Stimulated activated effector memory CD8-positive, alpha-beta T cell treated with anti-CD3 and anti-CD28 coated beads, Interleukin-12 subunit alpha, Interleukin-12 subunit beta, amount 100 ng/mL, for 72 hours (primary cell): ENCODE measurements around the gene SYPL2.

Source experiments
- ATAC-seq: fragments of 150-1000 bp; cut with Tn5 transposase; 2 replicates; pipeline ENCODE4 v1.10.0; 2021
- DNase-seq, 2 donors: peaks; one replicate each; pipeline ENCODE4 v3.0.0; 2021 to 2022; ENCODE audit warnings: low spot score in 2 of 2
- H3K27ac Mint-ChIP-seq: one replicate; pipeline ENCODE4 v1.8.0; 2022; ENCODE audit warnings: mild to moderate bottlenecking, mixed read lengths
- H3K36me3 Mint-ChIP-seq: one replicate; pipeline ENCODE4 v1.8.0; 2022; ENCODE audit warnings: mild to moderate bottlenecking, mixed read lengths
- H3K4me1 Mint-ChIP-seq: one replicate; pipeline ENCODE4 v1.8.0; 2022; ENCODE audit warnings: mixed read lengths
- H3K4me3 Mint-ChIP-seq: one replicate; pipeline ENCODE4 v1.8.0; 2022; ENCODE audit warnings: mild to moderate bottlenecking, mixed read lengths
- H3K9me3 Mint-ChIP-seq: one replicate; pipeline ENCODE4 v1.8.0; 2022; ENCODE audit warnings: mixed read lengths

Gene SYPL2

DNA sequence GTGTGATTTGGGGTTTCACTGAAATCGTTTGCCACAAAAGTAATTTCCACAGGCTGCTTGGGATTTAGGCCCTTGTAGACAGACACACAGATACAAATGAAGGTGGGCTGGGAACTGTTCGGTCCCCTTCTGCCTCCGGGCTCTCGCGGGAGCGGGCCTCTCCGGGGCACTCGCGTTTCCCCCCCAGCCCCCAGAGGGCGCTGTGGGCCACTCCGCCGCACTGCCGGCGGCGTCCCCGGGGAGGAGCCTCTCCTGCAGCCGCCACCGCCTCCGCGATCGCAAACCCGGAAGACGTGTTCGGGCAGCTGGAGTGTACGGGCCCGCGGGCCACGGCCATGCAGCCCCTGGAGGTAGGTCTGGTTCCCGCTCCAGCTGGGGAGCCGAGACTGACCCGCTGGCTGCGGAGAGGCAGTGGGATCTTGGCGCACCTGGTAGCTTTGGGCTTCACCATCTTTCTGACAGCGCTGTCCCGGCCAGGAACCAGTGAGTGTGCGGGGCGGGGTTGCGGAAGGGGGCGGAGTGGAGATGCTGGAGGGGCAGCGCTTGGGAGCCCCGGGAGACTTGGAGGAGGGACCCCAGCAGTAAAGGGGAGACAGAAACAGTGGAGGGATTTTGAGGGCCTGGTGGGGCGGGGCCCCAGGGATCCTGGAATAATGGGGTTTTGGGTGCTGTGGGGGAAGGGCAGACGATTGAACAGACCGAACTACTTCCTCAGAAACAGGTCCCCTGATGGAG is 27.6 kb downstream of the SYPL2 start, which contains the start of gene CYB561D1:
TSS of gene CYB561D1 (plus strand) at position 290 of the 735 bp plus-strand sequence. CDS start at position 336, 46 bp downstream.
- Mint-ChIP-seq H3K4me3 (peak within 1 kb of the TSS; percentile 97), H3K4me1 (peaks cover 38% of the 10 kb centered on the region), H3K9me3 (no peaks in the 10 kb centered on the region), H3K36me3 (peaks cover 29% of the 10 kb centered on the region), H3K27ac (peak within 1 kb of the TSS; percentile 87)
- DNase-seq (peak; percentile 96), ATAC-seq (peak; percentile 91)

DNA sequence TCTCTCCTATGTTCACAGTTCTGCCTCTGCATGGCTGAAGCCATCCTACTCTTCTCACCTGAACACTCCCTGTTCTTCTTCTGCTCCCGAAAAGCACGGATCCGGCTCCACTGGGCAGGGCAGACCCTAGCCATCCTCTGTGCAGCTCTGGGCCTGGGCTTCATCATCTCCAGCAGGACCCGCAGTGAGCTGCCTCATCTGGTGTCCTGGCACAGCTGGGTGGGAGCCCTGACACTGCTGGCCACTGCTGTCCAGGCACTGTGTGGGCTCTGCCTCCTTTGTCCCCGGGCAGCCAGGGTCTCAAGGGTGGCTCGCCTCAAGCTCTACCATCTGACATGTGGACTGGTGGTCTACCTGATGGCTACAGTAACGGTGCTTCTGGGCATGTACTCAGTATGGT is 29.4 kb downstream of the SYPL2 start:
- H3K27ac Mint-ChIP-seq: peak overlapping the region; percentile 87
- peaks cover 36% of the 10 kb centered on the region for H3K36me3 Mint-ChIP-seq
- no peak for ATAC-seq
- no peaks in the 10 kb centered on the region for H3K9me3 Mint-ChIP-seq
- DNase-seq: no peak
- peak overlapping the region; percentile 97 for H3K4me3 Mint-ChIP-seq
- peaks cover 52% of the 10 kb centered on the region for H3K4me1 Mint-ChIP-seq

DNA sequence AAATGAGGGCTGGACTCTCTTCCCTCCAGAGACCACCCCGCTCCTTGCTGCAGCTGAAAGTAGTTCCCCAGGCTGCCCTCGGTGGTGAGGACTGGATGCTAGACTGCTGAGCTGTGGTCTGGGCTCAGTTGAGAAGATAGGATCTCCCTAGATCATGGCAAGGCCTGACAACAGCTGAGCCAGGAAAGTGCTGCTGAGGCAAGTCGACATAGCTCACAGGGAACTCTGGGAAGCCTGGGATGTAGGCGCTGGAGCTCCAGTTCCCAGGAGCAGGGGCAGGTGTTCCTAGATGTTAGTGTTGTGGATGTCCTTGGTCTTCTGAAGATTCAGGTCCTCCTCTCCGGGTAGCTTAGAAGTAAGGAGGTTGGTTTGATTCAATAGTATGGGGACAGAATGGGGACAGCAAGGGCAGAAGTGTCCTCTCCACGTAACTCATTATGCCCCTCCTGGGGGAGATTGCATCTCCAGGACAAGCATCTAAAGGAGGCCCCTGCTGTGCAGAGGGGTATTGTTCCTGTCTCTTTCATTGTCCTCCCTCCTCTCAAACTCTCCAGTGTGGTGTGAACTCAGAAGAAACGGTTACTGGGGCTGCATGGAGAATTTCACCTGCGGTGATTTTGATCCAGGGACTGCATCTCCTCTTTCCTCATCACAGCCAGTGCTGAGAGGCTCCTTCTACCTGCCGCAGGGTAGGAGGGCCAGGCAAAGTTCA is 31.3 kb downstream of the SYPL2 start:
- H3K4me3 Mint-ChIP-seq: no peak overlapping the region

DNA sequence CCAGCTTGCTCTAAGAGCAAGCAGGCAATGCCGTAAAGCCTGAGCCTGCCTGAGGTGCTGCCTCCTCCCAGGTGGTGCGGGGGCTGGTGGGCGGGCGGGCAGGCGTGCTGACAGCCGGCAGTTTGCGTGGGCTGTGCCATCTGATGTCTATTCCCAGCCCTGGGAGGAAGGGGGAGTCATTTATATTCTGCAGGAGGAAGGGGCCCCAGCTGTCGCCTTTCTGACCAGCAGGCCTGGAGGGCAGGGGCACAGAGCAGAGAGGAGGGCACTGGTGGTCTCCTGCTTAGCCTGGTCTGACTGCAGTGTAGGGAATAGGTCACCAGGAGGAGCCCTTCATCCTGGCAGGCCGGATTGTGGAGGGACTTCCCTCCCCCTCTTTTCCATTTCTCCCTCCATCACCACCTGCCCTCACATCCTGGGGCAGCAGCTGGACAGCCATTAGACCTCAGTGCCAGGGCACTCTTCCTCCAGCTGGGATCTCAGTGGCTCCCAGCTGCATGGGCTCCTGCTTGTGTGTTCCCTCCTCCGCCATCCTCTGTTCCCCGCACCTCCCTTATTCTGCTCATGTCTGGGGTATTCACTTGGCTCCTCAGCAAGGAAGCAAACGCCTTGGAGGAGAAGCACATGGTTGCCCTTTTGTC is 31.9 kb downstream of the SYPL2 start:
- DNase-seq: no peak
- H3K4me3 Mint-ChIP-seq: no peak overlapping the region

More for the DNA sequence above, 31.3 kb downstream of the SYPL2 start:
- Mint-ChIP-seq H3K27ac (peak overlapping the region; percentile 76), H3K9me3 (no peaks in the 10 kb centered on the region), H3K4me1 (peaks cover 71% of the 10 kb centered on the region), H3K36me3 (peaks cover 42% of the 10 kb centered on the region)
- ATAC-seq (no peak), DNase-seq (no peak)

DNA sequence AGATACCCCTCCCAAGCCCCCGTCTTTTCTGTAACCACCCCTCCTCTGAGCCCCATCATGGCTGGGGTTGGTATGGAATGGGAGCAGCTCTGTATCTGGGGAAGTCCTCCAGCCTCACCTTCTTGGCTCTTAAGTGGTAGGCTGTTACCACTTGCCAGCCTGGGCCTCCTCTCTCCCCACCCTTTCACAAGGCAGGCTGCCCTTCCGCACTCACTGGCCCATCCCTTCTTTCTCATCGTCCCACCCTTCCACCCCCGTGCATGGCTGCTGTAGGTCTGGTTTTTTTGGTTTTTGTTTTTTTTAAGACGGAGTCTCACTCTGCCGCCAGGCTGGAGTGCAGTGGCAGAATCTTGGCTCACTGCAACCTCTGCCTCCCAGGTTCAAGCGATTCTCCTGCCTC is 32.7 kb downstream of the SYPL2 start:
- Mint-ChIP-seq H3K9me3 (no peaks in the 10 kb centered on the region), H3K27ac (peak overlapping the region; percentile 83), H3K36me3 (peaks cover 39% of the 10 kb centered on the region), H3K4me3 (no peak overlapping the region), H3K4me1 (peaks cover 77% of the 10 kb centered on the region)
- DNase-seq: no peak
- ATAC-seq: no peak

More for the DNA sequence above, 31.9 kb downstream of the SYPL2 start:
- H3K4me1 Mint-ChIP-seq: peaks cover 75% of the 10 kb centered on the region
- H3K36me3 Mint-ChIP-seq: peaks cover 42% of the 10 kb centered on the region
- H3K27ac Mint-ChIP-seq: peak overlapping the region; percentile 76
- H3K9me3 Mint-ChIP-seq: no peaks in the 10 kb centered on the region
- no peak for ATAC-seq

DNA sequence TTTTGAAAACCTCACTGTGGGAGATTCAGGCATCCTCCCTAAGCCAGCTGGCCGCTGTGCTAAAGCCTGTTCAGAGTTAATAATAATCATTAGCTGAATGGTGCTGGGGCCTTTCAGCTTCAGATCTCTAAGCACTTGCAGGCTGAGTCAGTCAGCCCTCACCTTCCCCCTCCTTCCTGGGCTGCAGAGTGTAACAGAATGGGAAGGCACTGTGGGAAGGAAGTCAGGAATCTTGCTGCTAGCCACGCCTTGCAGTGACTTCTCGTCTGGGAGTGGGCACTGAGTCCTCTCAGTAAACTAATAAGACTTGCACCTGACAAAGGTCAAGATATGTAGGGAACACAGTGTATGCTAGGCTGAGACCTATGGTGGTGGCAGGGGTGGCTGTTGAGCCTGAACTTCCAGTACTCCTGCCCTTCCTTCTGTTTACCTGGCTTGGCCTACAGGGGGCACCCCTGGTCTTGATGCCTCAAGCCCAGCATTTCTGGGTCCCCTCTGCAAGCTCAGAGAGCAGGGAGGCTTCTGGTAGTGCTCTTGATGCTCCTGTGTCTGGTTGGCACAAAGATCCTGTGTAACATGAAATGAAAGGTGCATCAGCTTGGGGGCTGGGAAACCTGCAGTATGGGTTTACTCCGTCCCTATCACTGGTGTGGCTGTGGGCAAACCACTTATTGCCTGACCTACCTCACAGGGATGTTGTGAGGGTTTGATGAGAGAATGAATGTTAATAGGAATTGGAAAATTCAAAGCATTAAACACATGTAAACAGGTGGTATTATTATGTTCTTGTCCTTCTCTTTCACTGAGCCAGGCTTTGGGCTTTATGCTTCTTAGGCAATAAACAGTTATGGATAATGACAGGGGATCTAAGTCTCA is 33.6 kb downstream of the SYPL2 start:
- Mint-ChIP-seq H3K36me3 (peaks cover 34% of the 10 kb centered on the region), H3K4me3 (no peak overlapping the region), H3K4me1 (peaks cover 79% of the 10 kb centered on the region), H3K27ac (peak overlapping the region; percentile 83), H3K9me3 (no peaks in the 10 kb centered on the region)
- DNase-seq: no peak
- peak; percentile 43 for ATAC-seq

DNA sequence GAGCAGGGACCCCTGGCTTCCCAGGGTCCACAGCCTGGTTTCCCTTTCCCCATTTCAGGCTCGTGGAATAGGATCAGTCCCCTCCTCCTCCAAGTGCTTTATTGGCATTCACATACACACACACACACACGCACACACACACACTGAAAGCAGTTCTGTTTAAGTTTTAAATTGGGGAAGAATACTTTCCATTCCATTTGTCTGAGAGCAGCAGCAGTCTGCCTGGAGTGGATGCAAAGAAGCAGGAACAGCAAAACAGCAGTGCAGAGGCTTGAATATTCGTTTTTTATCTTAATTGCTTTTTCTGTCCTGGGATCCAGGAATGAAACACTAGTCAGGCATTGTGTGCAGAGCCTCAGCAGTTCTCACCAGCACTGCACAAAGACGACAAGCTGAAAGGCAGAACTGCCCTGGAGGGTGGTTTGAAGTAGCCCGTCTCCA is 34.6 kb downstream of the SYPL2 start:
- ATAC-seq (no peak), DNase-seq (no peak)
- Mint-ChIP-seq H3K36me3 (peaks cover 33% of the 10 kb centered on the region), H3K9me3 (no peaks in the 10 kb centered on the region), H3K4me1 (peaks cover 76% of the 10 kb centered on the region), H3K4me3 (no peak overlapping the region), H3K27ac (peak overlapping the region; percentile 83)

DNA sequence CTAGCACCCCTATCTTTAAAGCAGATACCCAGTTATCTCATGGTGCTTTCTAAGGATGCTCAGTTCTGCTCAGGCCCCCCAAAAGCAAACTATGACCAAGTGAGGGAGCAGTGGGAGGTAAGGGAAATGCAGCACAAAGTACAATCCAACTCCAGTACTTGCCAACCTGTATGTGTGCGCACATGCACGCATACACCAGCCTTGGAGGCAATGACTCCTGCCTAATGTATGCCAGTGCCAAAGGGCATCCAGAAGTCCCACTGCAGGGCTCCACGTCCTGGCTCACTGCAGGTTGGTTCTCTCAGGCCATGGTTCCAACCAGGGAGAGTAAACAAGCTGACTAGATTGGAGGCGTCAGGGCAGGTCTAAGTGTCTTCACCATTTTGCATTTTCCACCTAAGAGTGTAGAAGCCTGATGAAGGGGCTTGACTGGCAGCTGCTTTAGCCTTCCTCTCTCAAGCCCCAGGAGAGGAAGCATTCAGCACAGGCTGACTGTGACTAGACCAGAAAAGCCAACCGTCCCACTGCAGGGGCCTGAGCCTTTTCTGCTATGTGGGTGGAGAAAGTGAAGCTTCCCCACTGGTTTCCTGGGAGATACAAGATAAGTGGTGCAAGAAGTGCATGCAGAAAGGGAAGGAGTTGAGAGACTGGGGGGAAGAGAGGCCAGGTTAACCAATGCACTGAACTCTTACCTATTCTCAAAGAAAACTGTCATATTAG is 35.5 kb downstream of the SYPL2 start:
- no peaks in the 10 kb centered on the region for H3K9me3 Mint-ChIP-seq
- peaks cover 67% of the 10 kb centered on the region for H3K4me1 Mint-ChIP-seq
- DNase-seq: no peak
- H3K36me3 Mint-ChIP-seq: peaks cover 25% of the 10 kb centered on the region
- H3K4me3 Mint-ChIP-seq: peak overlapping the region; percentile 23
- ATAC-seq: peak; percentile 33
- peak overlapping the region; percentile 83 for H3K27ac Mint-ChIP-seq

DNA sequence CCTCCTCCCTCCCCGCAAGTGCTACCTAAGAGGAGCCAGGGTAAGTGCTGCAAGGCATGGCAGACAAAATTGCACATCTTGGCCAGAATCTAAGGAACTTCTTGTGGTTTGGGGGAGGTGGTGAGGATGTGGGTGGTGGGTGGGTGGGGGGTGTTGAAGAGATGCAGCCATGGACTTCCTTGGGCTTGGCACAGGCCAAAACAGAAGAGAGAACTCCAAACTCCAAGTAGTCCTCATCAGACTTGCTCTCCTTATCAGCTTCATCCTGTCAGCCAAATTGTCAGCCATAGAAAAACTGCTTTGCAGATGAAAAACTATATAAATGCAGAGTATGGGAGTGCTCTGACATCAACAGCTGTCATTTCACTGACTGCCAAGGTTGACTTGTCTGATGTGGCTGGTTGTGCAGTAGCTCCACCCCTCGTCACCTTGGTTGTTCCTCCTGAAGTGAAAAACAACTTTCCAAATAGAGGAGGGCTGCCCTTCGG is 36.1 kb downstream of the SYPL2 start:
- no peak for DNase-seq
- ATAC-seq: peak; percentile 65
- Mint-ChIP-seq H3K4me3 (peak overlapping the region; percentile 23), H3K9me3 (no peaks in the 10 kb centered on the region), H3K36me3 (peaks cover 25% of the 10 kb centered on the region), H3K27ac (peak overlapping the region; percentile 83), H3K4me1 (peaks cover 70% of the 10 kb centered on the region)

DNA sequence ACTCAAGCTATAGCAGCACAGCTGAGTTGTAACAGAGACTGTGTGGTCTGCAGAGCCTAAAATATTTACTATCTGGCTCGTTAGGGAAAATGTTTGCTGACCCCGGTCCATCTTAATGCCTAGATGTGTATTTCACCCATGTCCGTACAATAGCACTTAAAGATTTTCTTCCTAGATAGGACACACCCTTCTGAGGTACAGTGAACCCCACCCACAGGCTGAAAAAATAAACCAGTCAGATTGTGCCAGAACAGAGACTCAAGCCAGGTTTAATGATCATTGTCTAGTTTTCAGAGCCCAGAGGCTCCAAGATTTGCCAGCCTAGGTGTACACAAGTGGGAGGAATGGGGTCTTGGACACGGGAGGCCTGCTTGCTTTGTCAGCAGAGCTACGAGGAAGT is 37.6 kb downstream of the SYPL2 start:
- peaks cover 81% of the 10 kb centered on the region for H3K4me1 Mint-ChIP-seq
- H3K4me3 Mint-ChIP-seq: no peak overlapping the region
- ATAC-seq (no peak), DNase-seq (no peak)
- H3K27ac Mint-ChIP-seq: peak overlapping the region; percentile 68
- H3K36me3 Mint-ChIP-seq: peaks cover 19% of the 10 kb centered on the region
- no peaks in the 10 kb centered on the region for H3K9me3 Mint-ChIP-seq

DNA sequence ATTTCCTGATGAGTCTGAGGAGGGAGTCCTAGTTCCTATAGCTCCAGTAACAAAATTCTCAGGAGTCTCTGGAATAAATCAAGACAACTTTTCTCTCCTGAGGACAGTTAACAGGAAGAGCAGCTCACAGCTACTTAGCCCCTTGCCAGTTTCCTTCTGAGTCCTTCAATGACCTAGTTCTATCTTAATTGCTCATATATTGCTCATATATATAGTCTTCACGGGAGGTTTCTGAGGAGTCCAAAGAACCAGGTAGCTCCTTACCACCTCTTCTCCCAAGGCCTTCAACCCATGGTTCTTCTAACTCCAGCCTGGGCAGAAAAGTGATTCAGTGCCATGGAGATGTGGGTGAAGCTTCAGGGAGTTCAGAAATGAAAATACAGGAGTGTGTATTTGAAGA is 38.6 kb downstream of the SYPL2 start:
- Mint-ChIP-seq H3K9me3 (no peaks in the 10 kb centered on the region), H3K4me1 (peaks cover 75% of the 10 kb centered on the region), H3K36me3 (peaks cover 13% of the 10 kb centered on the region), H3K27ac (peak overlapping the region; percentile 68), H3K4me3 (no peak overlapping the region)
- DNase-seq: no peak
- ATAC-seq: peak; percentile 71

DNA sequence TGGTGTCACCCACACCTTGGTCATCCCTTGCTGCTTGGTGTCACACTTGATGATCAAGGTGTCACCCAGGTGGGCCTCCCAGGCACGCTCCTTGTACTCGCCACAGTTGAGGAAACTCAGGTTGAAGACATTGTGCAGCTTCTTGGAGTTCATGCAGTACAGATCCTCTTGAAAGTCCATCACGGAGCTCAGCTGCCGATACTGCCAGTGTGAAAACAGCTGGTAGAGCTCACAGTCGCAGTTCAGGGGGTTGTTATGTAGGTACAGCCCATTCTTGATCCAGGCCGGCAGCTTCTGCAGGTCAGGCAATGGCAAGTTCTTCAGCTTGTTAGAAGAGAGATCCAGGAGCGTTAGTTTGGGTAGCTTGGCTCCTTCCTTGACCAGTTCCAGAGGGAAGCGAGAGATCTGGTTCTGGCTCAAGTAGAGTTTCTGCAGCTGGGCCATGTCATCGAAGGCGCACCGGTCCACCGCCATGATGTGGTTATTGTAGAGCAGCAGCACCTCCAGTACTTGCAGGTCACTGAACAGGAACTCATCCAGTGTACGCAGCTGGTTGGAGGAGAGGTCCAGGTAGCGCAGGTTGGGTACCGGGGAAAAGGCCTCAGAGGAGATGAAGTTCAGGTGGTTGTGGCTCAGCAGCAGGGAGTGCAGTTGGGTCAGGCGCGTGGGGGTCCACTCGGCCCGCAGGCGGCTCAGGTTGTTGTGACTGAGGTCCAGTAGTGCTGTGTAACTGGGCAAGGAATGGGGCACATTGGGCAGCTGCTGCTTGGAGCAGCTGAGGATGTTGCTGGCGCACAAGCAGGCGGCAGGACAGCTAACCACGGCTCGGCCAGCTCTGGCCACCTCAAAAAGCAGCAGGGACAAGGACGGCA is 41.9 kb downstream of the SYPL2 start:
- H3K27ac Mint-ChIP-seq: peak overlapping the region; percentile 83
- H3K4me3 Mint-ChIP-seq: peak overlapping the region; percentile 85
- H3K36me3 Mint-ChIP-seq: no peaks in the 10 kb centered on the region
- H3K9me3 Mint-ChIP-seq: no peaks in the 10 kb centered on the region
- ATAC-seq: no peak
- DNase-seq: no peak
- H3K4me1 Mint-ChIP-seq: peaks cover 52% of the 10 kb centered on the region

DNA sequence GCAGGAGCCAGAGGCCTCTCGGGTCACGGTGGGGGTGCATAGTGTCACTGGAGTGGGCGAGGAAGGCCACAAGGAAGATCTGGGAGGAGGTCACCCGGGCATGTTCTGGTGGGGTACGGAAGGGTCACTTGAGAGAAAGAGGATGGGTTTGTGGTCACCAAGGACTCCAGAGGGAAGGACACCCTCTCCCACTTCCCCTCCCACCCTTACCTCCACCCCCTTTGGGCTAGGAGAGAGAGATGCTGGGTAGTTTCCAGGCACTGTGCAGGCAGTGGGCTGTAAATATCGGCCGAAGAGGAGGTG is 42.5 kb downstream of the SYPL2 start:
- no peaks in the 10 kb centered on the region for H3K36me3 Mint-ChIP-seq
- H3K4me3 Mint-ChIP-seq: peak overlapping the region; percentile 85
- no peaks in the 10 kb centered on the region for H3K9me3 Mint-ChIP-seq
- peaks cover 51% of the 10 kb centered on the region for H3K4me1 Mint-ChIP-seq
- DNase-seq (no peak), ATAC-seq (no peak)
- peak overlapping the region; percentile 83 for H3K27ac Mint-ChIP-seq
